Prostate gland (tissue), 2 donors: ENCODE results near the gene CPLX1. TPM values are rescaled to one million over a fixed set of nuclear protein-coding genes. Genes with fewer than 3 reads are reported as not detected.
"Not testable (repeated sequence)": the region's sequence is repeated elsewhere in the genome, so short reads cannot be mapped to it uniquely, and the experiment has no call there.

ENCODE experiments used
- DNase-seq: peaks from one replicate; pipeline ENCODE4 v3.0.0-alpha.2; 2019; ENCODE audit warnings: low spot score
- H3K27ac ChIP-seq, 2 donors: fragments of 200-600 bp; sonication (generic); 2 replicates each; pipeline ENCODE4 v1.5.1; 2017 to 2019
- H3K27me3 ChIP-seq: fragments of 200-600 bp; sonication (generic); replicated peaks from 2 replicates; pipeline ENCODE4 v1.5.1; 2019; ENCODE audit not compliant: insufficient read depth
- H3K36me3 ChIP-seq, 2 donors: fragments of 200-600 bp; sonication (generic); 1 replicate in 1 of 2; 2 replicates in 1 of 2; pipeline versions ENCODE4 v1.5.1 to v1.8.1; 2017 to 2019
- H3K4me1 ChIP-seq: fragments of 200-600 bp; sonication (generic); replicated peaks from 2 replicates; pipeline ENCODE4 v1.5.1; 2019
- H3K4me3 ChIP-seq, 2 donors: fragments of 200-600 bp; sonication (generic); 2 replicates each; pipeline ENCODE4 v1.5.1; 2017 to 2019
- H3K9me3 ChIP-seq: fragments of 200-600 bp; sonication (generic); 2 replicates; pipeline ENCODE4 v1.5.1; 2017
- POLR2A ChIP-seq: fragments of 450-650 bp; IDR thresholded peaks from one replicate; pipeline ENCODE4 v1.6.1; 2016; ENCODE audit warnings: antibody characterized with exemption, mild to moderate bottlenecking
- POLR2AphosphoS5 ChIP-seq: sonication (generic); formaldehyde crosslinking; IDR thresholded peaks from one replicate; pipeline ENCODE4 v1.6.1; 2017; ENCODE audit warnings: antibody characterized with exemption
- WGBS: methylation state at CpG from one replicate; pipeline ENCODE4 v1.1.5; 2018; 5-methylcytosine and 5-hydroxymethylcytosine counted together
- intact Hi-C: fragments of 100-400 bp; cut with DNase I; formaldehyde crosslinking; loops from one replicate; pipeline ENCODE4 v1.14.2; 2022
- total RNA-seq, 2 donors: library from RNA; depleted of rRNA; stranded (reverse); fragments of >200 nt; gene quantifications; one replicate each; pipeline ENCODE4 v1.1.0, GENCODE V29; 2016
- TF ChIP-seq, protein P1 (sequence below), 4 experiments: fragments of 200-600 bp in 2 of 4; fragments of 450-650 bp in 2 of 4; sonication (generic) in 2 of 4; IDR thresholded peaks; 1 replicate in 3 of 4; 2 replicates in 1 of 4; pipeline ENCODE4 v1.5.1; 2016 to 2019; ENCODE audit warnings: antibody characterized with exemption in 4 of 4, mild to moderate bottlenecking in 2 of 4, moderate library complexity in 2 of 4

CPLX1 gene
- total RNA-seq, 2 donors from 2014 or later, result 2.5 to 4.4 TPM

DNA sequence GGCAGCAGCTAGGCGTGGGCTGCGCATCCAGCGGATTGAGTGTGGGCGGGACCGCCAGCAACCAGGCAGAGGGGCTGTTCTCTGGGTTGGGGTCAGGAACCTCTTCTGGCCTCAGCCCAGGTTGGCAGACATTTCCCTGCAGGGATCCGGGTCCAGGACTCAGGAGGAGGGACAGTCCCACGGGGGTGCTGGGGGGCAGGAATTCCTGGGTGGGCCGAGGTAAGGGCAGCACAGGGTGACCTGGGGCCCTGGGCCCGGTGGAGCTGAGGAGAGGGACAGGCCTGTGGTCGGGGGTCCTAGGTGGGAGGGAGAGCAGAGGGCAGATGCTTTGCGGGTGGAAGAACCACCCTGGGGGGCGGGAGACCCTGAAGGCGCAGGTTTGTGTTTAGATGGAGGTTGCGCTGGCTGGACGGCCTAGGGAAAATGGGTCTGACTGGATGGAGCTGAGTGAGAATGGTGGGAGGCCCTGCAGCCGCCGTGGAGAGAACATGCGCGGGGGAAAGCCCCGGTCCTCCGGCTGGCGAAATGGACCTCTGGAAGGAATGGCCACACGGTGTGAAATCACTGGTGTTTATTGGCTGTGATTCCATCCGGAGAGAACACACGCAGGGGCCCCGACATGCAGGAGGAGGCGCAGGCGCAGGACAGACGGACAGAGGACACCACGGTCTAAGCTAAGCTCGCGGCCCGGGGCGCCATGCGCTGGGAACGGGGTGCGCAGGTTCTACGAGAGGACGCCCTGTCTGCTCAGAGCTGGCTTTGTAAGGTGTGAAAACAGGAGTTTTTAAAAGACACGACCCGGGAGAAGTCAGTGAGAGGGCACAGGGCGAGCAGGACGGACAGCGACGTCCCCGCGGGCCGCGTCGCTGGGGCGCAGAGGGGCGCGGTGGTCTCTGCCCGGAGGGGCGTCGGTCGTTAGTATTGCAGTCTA, 41.3 kb downstream of the CPLX1 start:
- intact Hi-C loops, result loop anchor here (5.0 kb wide), 1 partner anchor 107 kb away; no protein-coding TSS in a partner anchor
- no peak overlapping the region for H3K27ac ChIP-seq
- no peaks in the 10 kb centered on the region for H3K36me3 ChIP-seq
- H3K9me3 ChIP-seq, result no peaks in the 10 kb centered on the region
- no peak overlapping the region for H3K4me3 ChIP-seq
- no peak for TF ChIP-seq POLR2AphosphoS5
- no peak for TF ChIP-seq POLR2A
- TF ChIP-seq, protein P1, sequence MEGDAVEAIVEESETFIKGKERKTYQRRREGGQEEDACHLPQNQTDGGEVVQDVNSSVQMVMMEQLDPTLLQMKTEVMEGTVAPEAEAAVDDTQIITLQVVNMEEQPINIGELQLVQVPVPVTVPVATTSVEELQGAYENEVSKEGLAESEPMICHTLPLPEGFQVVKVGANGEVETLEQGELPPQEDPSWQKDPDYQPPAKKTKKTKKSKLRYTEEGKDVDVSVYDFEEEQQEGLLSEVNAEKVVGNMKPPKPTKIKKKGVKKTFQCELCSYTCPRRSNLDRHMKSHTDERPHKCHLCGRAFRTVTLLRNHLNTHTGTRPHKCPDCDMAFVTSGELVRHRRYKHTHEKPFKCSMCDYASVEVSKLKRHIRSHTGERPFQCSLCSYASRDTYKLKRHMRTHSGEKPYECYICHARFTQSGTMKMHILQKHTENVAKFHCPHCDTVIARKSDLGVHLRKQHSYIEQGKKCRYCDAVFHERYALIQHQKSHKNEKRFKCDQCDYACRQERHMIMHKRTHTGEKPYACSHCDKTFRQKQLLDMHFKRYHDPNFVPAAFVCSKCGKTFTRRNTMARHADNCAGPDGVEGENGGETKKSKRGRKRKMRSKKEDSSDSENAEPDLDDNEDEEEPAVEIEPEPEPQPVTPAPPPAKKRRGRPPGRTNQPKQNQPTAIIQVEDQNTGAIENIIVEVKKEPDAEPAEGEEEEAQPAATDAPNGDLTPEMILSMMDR (IDR thresholded peaks at IDR 0.05), result no peak
- DNase-seq, result no peak
- 78% methylated on average over 57 of the region's 57 CpGs for whole genome bisulfite sequencing
- H3K27me3 ChIP-seq, result no peaks in the 10 kb centered on the region
- peaks cover 17% of the 10 kb centered on the region for H3K4me1 ChIP-seq

DNA sequence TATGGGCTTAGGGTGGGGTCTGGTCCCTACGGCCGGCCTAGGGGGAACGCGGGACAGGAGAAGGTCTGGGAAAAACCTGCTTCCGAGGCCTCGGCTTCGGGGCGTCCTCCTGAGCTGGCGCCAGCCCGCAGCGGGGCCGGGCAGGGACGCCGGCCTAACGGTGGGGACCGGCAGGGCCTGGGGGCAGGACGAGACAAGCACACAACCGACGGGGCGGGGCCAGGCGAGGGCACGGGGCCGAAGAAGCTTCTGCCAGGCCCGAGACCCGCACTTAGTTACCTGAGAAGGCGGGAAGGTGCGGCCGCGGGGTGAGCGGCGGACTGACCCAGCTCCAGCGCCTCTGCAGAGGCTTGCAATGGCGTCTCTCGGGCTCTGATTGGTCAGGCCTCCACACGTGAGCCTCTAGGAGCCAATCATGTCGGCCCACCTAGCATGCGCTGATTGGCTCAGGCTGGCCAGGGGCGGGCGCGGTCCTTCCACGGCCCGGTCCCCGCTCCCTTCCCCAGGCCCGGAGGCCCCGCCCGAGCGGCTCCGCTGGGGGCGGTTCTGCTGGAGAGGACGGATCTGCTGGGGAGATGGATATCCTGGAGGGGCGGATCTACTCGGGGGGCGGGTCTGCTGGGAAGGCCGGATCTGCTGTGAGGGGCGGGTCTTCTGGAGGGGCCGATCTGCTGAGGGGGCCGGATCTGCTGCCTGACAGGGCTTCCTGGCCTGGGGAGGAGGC, 44.3 kb downstream of the CPLX1 start:
- Histone ChIP-seq H3K27ac (peak overlapping the region; percentile 91 to 96), H3K36me3 (no peaks in the 10 kb centered on the region), H3K4me1 (peaks cover 20% of the 10 kb centered on the region), H3K27me3 (no peaks in the 10 kb centered on the region), H3K9me3 (no peaks in the 10 kb centered on the region), H3K4me3 (peak overlapping the region; percentile 94 to 98)
- DNase-seq, result peak; percentile 98
- intact Hi-C loops, result loop anchor here (5.0 kb wide), 1 partner anchor 104 kb away; no protein-coding TSS in a partner anchor
- TF ChIP-seq, protein P1 (IDR thresholded peaks at IDR 0.05), result no peak
- TF ChIP-seq POLR2A (peak; percentile 95), POLR2AphosphoS5 (peak; percentile 96)
- WGBS, result under 1% methylated on average over 42 of the region's 57 CpGs

DNA sequence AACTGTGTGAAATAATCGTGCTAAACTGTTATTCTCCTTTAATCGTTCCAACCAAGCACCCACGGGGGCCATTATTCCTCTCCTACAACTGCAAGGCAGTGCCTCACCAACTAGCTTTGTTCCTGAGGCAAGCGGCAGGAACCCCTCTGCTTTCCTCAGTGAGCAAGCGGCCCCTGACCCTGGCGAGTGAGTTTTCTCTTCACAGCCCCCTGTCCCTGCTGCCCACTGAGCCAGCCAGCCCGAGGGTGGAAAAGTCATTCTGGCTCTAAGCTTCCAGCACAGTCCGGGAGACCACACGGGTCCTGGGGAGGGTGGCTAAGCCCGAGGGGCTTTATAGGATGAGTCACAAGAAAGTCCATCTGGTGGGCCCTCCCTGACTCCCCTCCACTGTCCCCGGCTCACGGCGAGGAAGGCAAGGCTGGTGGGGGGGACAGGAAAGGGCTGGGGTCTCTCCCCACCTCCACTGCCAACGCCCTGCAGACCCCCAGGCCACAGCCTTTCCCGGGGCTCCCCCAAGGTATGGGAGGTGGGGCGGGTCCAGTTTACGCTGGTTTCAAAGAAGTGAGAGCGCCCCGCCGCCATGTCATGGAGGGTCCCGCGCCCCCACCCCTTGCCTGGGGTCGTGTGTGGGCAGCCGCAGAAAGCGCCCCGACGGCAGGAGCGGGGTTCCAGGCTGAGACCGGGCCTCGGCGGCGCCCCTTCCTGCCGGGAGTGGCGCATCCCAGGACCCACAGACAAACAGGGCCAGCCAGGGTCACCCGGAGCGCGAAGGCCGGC, 45.0 kb downstream of the CPLX1 start:
- under 1% methylated on average over 38 of the region's 38 CpGs for WGBS
- H3K4me3 ChIP-seq, result peak overlapping the region; percentile 94 to 98
- H3K27ac ChIP-seq, result peak overlapping the region; percentile 91 to 96
- H3K4me1 ChIP-seq, result peaks cover 13% of the 10 kb centered on the region
- DNase-seq, result no peak
- H3K9me3 ChIP-seq, result no peaks in the 10 kb centered on the region
- peaks cover 0 to 5% of the 10 kb centered on the region in 2 donors for H3K36me3 ChIP-seq
- H3K27me3 ChIP-seq, result no peaks in the 10 kb centered on the region
- intact Hi-C loops, result loop anchor here (5.0 kb wide), 1 partner anchor 104 kb away; no protein-coding TSS in a partner anchor
- no peak for TF ChIP-seq POLR2AphosphoS5
- no peak for TF ChIP-seq POLR2A
- TF ChIP-seq, protein P1 (IDR thresholded peaks at IDR 0.05), result no peak

DNA sequence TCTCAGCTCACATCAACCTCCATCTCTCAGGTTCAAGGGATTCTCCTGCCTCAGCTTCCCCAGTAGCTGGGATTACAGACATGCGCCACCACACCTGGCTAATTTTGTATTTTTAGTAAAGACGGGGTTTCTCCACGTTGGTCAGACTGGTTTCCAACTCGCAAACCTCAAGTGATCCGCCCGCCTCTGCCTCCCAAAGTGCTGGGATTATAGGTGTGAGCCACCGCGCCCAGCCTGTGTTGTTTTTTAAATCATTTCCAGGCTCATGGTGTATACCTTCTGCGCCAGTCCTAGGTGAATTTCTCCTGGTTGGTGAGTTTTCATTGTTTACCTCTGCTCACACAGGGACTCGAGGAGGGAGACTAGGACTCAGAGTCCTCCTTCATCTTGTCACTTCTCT, 45.7 kb downstream of the CPLX1 start:
- not testable (repeated sequence) for H3K4me1 ChIP-seq, DNase-seq, H3K9me3 ChIP-seq, H3K27me3 ChIP-seq
- intact Hi-C loops, result loop anchor here (5.0 kb wide), 1 partner anchor 103 kb away; no protein-coding TSS in a partner anchor
- Histone ChIP-seq H3K4me3 (peak overlapping the region; percentile 94 to 98), H3K27ac (peak overlapping the region in 1 of 2 donors; percentile 91), H3K36me3 (peaks cover 0 to 12% of the 10 kb centered on the region in 2 donors)
- 68% methylated on average over 10 of the region's 10 CpGs for WGBS
